Epithelial cell of esophagus (primary cell): Measurements from ENCODE around the gene MAP2K5.
A peak's percentile ranks its signal among the peaks of the same experiment; 100 is the strongest.

Source experiments
- DNase-seq: peaks from one replicate; pipeline ENCODE4 v3.0.0; 2010; ENCODE audit warnings: low read depth
- H3K4me3 ChIP-seq: 2 replicates; pipeline ENCODE4 v1.5.1; 2011; ENCODE audit warnings: mild to moderate bottlenecking, low read length, control low read depth
- TF ChIP-seq, protein P1 (sequence below): IDR thresholded peaks from 2 replicates; pipeline ENCODE4 v1.5.1; 2011; ENCODE audit warnings: low read depth, mild to moderate bottlenecking, low read length, control low read depth, inconsistent platforms; ENCODE audit not compliant: insufficient read depth; ENCODE audit errors: missing control alignments

The MAP2K5 gene

GRCh38 chr15:67521783-67522568, 20.5 kb upstream of the MAP2K5 start:
- peak overlapping the region; percentile 86 for H3K4me3 ChIP-seq
- TF ChIP-seq, protein P1, sequence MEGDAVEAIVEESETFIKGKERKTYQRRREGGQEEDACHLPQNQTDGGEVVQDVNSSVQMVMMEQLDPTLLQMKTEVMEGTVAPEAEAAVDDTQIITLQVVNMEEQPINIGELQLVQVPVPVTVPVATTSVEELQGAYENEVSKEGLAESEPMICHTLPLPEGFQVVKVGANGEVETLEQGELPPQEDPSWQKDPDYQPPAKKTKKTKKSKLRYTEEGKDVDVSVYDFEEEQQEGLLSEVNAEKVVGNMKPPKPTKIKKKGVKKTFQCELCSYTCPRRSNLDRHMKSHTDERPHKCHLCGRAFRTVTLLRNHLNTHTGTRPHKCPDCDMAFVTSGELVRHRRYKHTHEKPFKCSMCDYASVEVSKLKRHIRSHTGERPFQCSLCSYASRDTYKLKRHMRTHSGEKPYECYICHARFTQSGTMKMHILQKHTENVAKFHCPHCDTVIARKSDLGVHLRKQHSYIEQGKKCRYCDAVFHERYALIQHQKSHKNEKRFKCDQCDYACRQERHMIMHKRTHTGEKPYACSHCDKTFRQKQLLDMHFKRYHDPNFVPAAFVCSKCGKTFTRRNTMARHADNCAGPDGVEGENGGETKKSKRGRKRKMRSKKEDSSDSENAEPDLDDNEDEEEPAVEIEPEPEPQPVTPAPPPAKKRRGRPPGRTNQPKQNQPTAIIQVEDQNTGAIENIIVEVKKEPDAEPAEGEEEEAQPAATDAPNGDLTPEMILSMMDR = no peak
- DNase-seq = peak; percentile 39

DNA sequence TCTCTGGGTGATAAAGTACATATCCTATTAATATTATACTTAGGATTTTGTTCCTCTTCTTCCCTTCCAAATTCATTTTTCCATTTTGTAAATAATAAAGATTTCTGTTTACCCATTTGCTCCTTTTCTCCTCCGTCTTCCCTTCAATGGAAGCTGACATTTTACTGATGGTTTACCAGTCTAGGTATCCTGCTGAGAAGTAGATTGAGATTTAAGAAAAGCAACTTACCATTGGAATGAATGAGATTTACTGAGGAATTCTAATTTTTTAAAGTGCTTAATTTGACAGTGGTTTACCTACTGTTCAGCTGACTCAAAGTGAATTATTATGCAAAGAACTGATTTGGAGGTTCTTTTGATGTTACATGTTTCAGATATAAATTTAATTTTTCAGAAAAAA, 19.2 kb upstream of the MAP2K5 start:
- no peak overlapping the region for H3K4me3 ChIP-seq
- no peak for DNase-seq
- TF ChIP-seq, protein P1 = no peak

DNA sequence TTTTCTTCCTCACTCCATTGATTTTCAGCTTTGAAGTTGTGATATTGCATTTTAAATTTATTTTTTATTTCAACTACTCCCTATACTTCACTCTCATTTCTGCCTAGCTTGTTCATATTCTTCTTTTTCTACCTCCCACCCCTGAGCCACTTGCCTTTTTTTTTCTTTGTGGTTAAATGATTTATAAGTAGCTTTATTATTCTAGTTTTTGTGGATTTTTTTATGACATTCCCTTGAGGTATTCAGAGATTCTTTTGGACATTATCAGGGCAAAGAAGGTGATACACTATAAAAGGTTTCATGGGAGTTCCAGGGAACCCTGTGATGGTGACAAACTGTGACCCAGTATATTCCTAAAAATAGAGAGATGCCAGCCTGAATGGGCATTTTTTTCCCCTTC, 18.3 kb upstream of the MAP2K5 start:
- TF ChIP-seq, protein P1 = no peak
- no peak overlapping the region for H3K4me3 ChIP-seq
- DNase-seq = no peak

GRCh38 chr15:67528513-67528912, 14.0 kb upstream of the MAP2K5 start:
- H3K4me3 ChIP-seq = no peak overlapping the region
- DNase-seq = no peak
- TF ChIP-seq, protein P1 = no peak

DNA sequence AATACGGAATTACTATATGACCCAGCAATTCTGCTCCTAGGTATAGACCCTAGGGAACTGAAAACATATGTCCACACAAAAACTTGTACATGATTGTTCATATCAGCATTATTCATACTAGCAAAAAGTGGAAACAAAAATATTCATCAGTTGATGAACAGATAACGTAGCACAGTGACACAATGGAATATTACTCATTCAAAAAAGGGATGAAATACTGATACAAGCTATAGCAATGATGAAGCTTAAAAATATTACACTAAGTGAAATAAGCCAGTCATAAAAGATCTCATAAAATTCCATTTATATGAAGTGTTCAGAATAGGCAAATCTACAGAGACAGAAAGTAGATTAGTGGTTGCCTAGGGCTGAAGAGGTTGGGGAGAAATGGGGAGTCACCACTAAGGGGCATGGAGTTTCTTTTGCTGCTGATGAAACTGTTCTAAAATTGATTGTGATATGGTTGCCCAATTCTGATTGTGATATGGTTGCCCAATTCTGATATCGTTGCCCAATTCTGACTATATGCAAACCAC, 11.1 kb upstream of the MAP2K5 start:
- TF ChIP-seq, protein P1 = no peak
- DNase-seq = peak; percentile 71
- no peak overlapping the region for H3K4me3 ChIP-seq

GRCh38 chr15:67533873-67534272, 8.6 kb upstream of the MAP2K5 start:
- no peak overlapping the region for H3K4me3 ChIP-seq
- TF ChIP-seq, protein P1 = no peak
- no peak for DNase-seq

DNA sequence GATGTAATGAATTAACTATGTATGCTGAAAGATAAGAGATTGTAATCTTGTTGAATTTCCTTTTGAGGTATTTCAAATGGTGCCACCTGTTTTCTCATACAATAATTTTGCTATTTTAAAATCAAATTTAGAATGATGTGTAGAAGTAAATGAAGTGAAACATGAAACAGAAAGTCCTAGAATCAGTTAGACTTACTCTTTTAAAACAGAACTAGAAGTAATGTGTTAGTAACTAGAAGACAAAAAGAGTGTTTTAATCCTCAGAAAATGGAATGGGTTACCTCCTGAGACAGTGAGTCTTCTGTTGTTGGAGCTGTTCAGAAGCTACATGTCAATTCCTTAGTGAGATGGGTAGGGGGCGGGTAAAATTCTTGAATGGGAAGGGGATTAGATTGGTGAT, 8.1 kb upstream of the MAP2K5 start:
- TF ChIP-seq, protein P1 = no peak
- H3K4me3 ChIP-seq = no peak overlapping the region
- no peak for DNase-seq
